Stomach (tissue), 9 donors: ENCODE results near the gene DOCK2. TPM values are rescaled to one million over a fixed set of nuclear protein-coding genes. Genes with fewer than 3 reads are reported as not detected.

Source experiments
- DNase-seq, 2 donors: peaks; one replicate each; pipeline versions ENCODE4 v3.0.0 to v3.0.0-alpha.2; 2013 to 2019
- H3K27ac ChIP-seq, 5 donors: fragments of 200-600 bp in 4 of 5; sonication (generic) in 4 of 5; one replicate each; pipeline ENCODE4 v1.5.1; 2013 to 2019; ENCODE audit warnings: mild to moderate bottlenecking in 1 of 5, moderate library complexity in 1 of 5
- H3K27me3 ChIP-seq, 3 donors: fragments of 200-600 bp; sonication (generic); one replicate each; pipeline ENCODE4 v1.5.1; 2017 to 2019; ENCODE audit warnings: mixed run types in 1 of 3
- H3K36me3 ChIP-seq, 4 donors: fragments of 200-600 bp; sonication (generic); 1 replicate in 3 of 4; 2 replicates in 1 of 4; pipeline ENCODE4 v1.5.1; 2016 to 2019
- H3K4me1 ChIP-seq, 4 donors: fragments of 200-600 bp; sonication (generic); one replicate each; pipeline ENCODE4 v1.5.1; 2016 to 2019
- H3K4me3 ChIP-seq, 4 donors: fragments of 200-600 bp; sonication (generic) in 3 of 4; one replicate each; pipeline ENCODE4 v1.5.1; 2016 to 2019; ENCODE audit warnings: mild to moderate bottlenecking in 1 of 4
- H3K9me3 ChIP-seq, 4 donors: fragments of 200-600 bp; sonication (generic); one replicate each; pipeline ENCODE4 v1.5.1; 2016 to 2019
- CTCF ChIP-seq, 7 experiments: fragments of 450-650 bp in 4 of 7; fragments of 200-600 bp in 3 of 7; sonication (generic) in 3 of 7; IDR thresholded peaks; one replicate each; pipeline ENCODE4 v1.5.1; 2016 to 2019; ENCODE audit warnings: antibody characterized with exemption in 7 of 7, control low read depth in 2 of 7, mild to moderate bottlenecking in 1 of 7
- EP300 ChIP-seq: sonication (generic); formaldehyde crosslinking; IDR thresholded peaks from one replicate; pipeline ENCODE4 v1.6.1; 2017; ENCODE audit warnings: antibody characterized with exemption
- POLR2A ChIP-seq, 4 donors: fragments of 450-650 bp; IDR thresholded peaks; one replicate each; pipeline ENCODE4 v1.6.1; 2016; ENCODE audit warnings: antibody characterized with exemption in 4 of 4, control low read depth in 2 of 4, mild to moderate bottlenecking in 1 of 4, moderate library complexity in 1 of 4
- POLR2AphosphoS5 ChIP-seq, 3 donors: sonication (generic); formaldehyde crosslinking; IDR thresholded peaks; one replicate each; pipeline ENCODE4 v1.6.1; 2016; ENCODE audit warnings: antibody characterized with exemption in 3 of 3
- WGBS, 5 donors: extraction: QIAGEN DNeasy Blood & Tissue Kit in 3 of 5; methylation state at CpG; one replicate each; pipeline versions ENCODE4 v1.1.5 to v1.1.7; 2013 to 2018; 5-methylcytosine and 5-hydroxymethylcytosine counted together
- intact Hi-C: fragments of 100-400 bp; cut with DNase I; formaldehyde crosslinking; loops from one replicate; pipeline ENCODE4 v1.15.1; 2023; ENCODE audit warnings: low total_unique reads
- polyA plus RNA-seq, 3 donors: library from polyadenylated mRNA; stranded (reverse); fragments of 200-250 nt; gene quantifications; one replicate each; pipeline ENCODE4 v1.2.3, GENCODE V29; 2013
- total RNA-seq, 5 donors: library from RNA; depleted of rRNA; stranded (reverse); fragments of >200 nt; gene quantifications; one replicate each; pipeline versions ENCODE4 v1.1.0 to v1.2.3, GENCODE V29; 2014 to 2016
- donor health status: healthy with polysubstance abuse.
- donor health status: Bipolar disorder and iron deficiency.
- donor health status: healthy.

DOCK2 gene
- total and polyA plus RNA-seq, 8 donors, result 2.1 to 50.2 (median 8.5) TPM

GRCh38 chr5:169711551-169712225, 74.6 kb downstream of the DOCK2 start:
- TF ChIP-seq CTCF (IDR thresholded peaks at IDR 0.05) (no peak), POLR2A (IDR thresholded peaks at IDR 0.05) (no peak), POLR2AphosphoS5 (IDR thresholded peaks at IDR 0.05) (no peak), EP300 (no peak)
- DNase-seq, result no peak
- WGBS, 5 donors, result 82 to 92% (median 90%) methylated on average over 4 of the region's 4 CpGs
- H3K4me1 ChIP-seq, result no peaks in the 10 kb centered on the region
- peaks cover 0 to 21% (median 0%) of the 10 kb centered on the region in 4 donors for H3K36me3 ChIP-seq
- no peaks in the 10 kb centered on the region for H3K27me3 ChIP-seq
- H3K9me3 ChIP-seq, result no peaks in the 10 kb centered on the region
- no peak overlapping the region for H3K27ac ChIP-seq
- no peak overlapping the region for H3K4me3 ChIP-seq
- intact Hi-C loops, result no loop called here

GRCh38 chr5:169712428-169712827, 75.4 kb downstream of the DOCK2 start:
- intact Hi-C loops, result no loop called here
- Histone ChIP-seq H3K27me3 (no peaks in the 10 kb centered on the region), H3K4me3 (no peak overlapping the region), H3K36me3 (peaks cover 0 to 19% (median 0%) of the 10 kb centered on the region in 4 donors), H3K27ac (no peak overlapping the region), H3K4me1 (no peaks in the 10 kb centered on the region), H3K9me3 (no peaks in the 10 kb centered on the region)
- DNase-seq, result no peak
- TF ChIP-seq EP300, result no peak
- TF ChIP-seq POLR2AphosphoS5 (IDR thresholded peaks at IDR 0.05), result no peak
- TF ChIP-seq CTCF (IDR thresholded peaks at IDR 0.05), result no peak
- TF ChIP-seq POLR2A (IDR thresholded peaks at IDR 0.05), result no peak

GRCh38 chr5:169716287-169716686, 79.2 kb downstream of the DOCK2 start:
- no peak for TF ChIP-seq POLR2A (IDR thresholded peaks at IDR 0.05)
- no peak for TF ChIP-seq CTCF (IDR thresholded peaks at IDR 0.05)
- TF ChIP-seq POLR2AphosphoS5 (IDR thresholded peaks at IDR 0.05), result no peak
- no peak for TF ChIP-seq EP300
- DNase-seq, result peak in 1 of 2 donors; percentile 54
- Histone ChIP-seq H3K4me1 (no peaks in the 10 kb centered on the region), H3K4me3 (no peak overlapping the region), H3K9me3 (no peaks in the 10 kb centered on the region), H3K27ac (no peak overlapping the region), H3K27me3 (no peaks in the 10 kb centered on the region), H3K36me3 (peaks cover 0 to 17% (median 4%) of the 10 kb centered on the region in 4 donors)
- intact Hi-C loops, result no loop called here
- 69 to 90% (median 75%) methylated on average over 1 of the region's 1 CpG for WGBS, 5 donors

- no peaks in the 10 kb centered on the region for H3K4me1 ChIP-seq
- H3K27me3 ChIP-seq, result no peaks in the 10 kb centered on the region
- H3K27ac ChIP-seq, result no peak overlapping the region
- intact Hi-C loops, result no loop called here
- no peaks in the 10 kb centered on the region for H3K9me3 ChIP-seq
- no peak for DNase-seq
- H3K4me3 ChIP-seq, result no peak overlapping the region
- H3K36me3 ChIP-seq, result peaks cover 0 to 18% (median 4%) of the 10 kb centered on the region in 4 donors
- TF ChIP-seq CTCF (IDR thresholded peaks at IDR 0.05) (no peak), POLR2A (IDR thresholded peaks at IDR 0.05) (no peak), POLR2AphosphoS5 (IDR thresholded peaks at IDR 0.05) (no peak), EP300 (no peak)
- 73 to 82% (median 75%) methylated on average over 3 of the region's 3 CpGs for WGBS, 5 donors
These were observed 80.2 kb downstream of the DOCK2 start for GRCh38 chr5:169717288-169717687.
